MCF 10A (cell line): ENCODE data around the gene ACAP3. TPM values are rescaled to one million over a fixed set of nuclear protein-coding genes. Genes with fewer than 3 reads are reported as not detected.

Experiments
- BruUV-seq: library from RNA; stranded (reverse); fragments of 400-500 nt; replicated peaks from 2 replicates; lab custom pipeline; 2021; lab: Mats Ljungman, UMichigan
- CTCF ChIA-PET: fragments of 300-600 bp; sonication (Branson Sonifier 250); formaldehyde crosslinking; extraction: SDS; loops from one replicate; lab custom pipeline; 2021; ENCODE audit warnings: antibody characterized with exemption, inconsistent platforms; lab: Yijun Ruan, JAX
- POLR2A ChIA-PET: fragments of 300-600, 350-650 bp; sonication (Branson Sonifier 250); formaldehyde crosslinking; extraction: SDS; loops from one replicate; lab custom pipeline; 2020; ENCODE audit warnings: antibody characterized with exemption, inconsistent platforms; lab: Yijun Ruan, JAX
- DNase-seq: peaks from one replicate; pipeline ENCODE4 v3.0.0-alpha.2; 2018; ENCODE audit not compliant: unreplicated experiment
- H3K27ac Mint-ChIP-seq: one replicate; pipeline ENCODE4 v1.8.0; 2022; ENCODE audit warnings: mild to moderate bottlenecking, low read depth, mixed read lengths; ENCODE audit not compliant: unreplicated experiment
- H3K27me3 Mint-ChIP-seq: one replicate; pipeline ENCODE4 v1.8.0; 2022; ENCODE audit warnings: mixed read lengths; ENCODE audit not compliant: insufficient read depth, unreplicated experiment
- H3K36me3 Mint-ChIP-seq: one replicate; pipeline ENCODE4 v1.8.0; 2022; ENCODE audit warnings: mild to moderate bottlenecking, moderate library complexity, mixed read lengths; ENCODE audit not compliant: insufficient read depth, unreplicated experiment
- H3K4me1 Mint-ChIP-seq: one replicate; pipeline ENCODE4 v1.8.0; 2022; ENCODE audit warnings: mixed read lengths; ENCODE audit not compliant: insufficient read depth, unreplicated experiment
- H3K4me3 Mint-ChIP-seq: one replicate; pipeline ENCODE4 v1.8.0; 2022; ENCODE audit warnings: mild to moderate bottlenecking, moderate library complexity, mixed read lengths; ENCODE audit not compliant: unreplicated experiment
- H3K9me3 Mint-ChIP-seq: one replicate; pipeline ENCODE4 v1.8.0; 2022; ENCODE audit warnings: mixed read lengths; ENCODE audit not compliant: unreplicated experiment
- intact Hi-C: fragments of 100-400 bp; cut with micrococcal nuclease; formaldehyde crosslinking; loops from 2 replicates; pipeline ENCODE4 v1.14.1; 2022
- total RNA-seq: library from RNA; stranded (reverse); gene quantifications from 2 replicates; pipeline ENCODE4 v1.2.3, GENCODE V29; 2022
- TF ChIP-seq, protein P1 (sequence below): fragments of 200-600 bp; IDR thresholded peaks from one replicate; pipeline ENCODE4 v1.8.0; 2022; ENCODE audit warnings: antibody characterized with exemption, mild to moderate bottlenecking; ENCODE audit not compliant: unreplicated experiment

The ACAP3 gene
- total RNA-seq, 1 experiment from 2014 or later, result 33.5 TPM

DNA sequence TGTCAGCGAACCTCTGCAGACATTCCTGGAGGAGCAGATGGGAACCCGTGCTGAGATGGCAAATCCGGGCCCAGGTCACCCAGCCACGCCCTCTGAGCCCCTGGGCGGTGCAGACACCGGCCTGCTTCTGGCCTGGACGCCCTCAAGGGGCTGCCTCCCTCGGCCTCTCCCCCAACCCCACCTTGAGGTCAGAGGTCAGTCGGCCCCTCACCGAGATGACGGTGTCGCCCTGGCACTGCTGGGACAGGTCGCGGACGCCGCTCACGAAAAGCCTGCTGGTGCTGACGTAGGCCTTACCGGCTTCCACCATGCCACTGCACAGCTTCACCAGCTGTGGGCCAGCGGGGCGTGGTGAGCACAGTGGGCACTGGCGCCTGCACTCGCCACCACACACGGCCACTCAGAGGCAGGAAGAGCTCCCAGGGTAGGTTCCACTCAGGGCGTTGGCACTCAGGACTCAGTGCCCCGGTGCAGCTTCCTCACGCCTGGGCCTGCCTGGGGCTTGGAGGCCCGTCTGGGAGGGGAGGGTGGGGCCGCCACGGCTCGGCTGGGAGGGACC lies 4.7 kb downstream of the ACAP3 start:
- Mint-ChIP-seq H3K27ac (no peak overlapping the region), H3K36me3 (peaks cover 11% of the 10 kb centered on the region), H3K4me3 (no peak overlapping the region), H3K4me1 (peaks cover 23% of the 10 kb centered on the region), H3K9me3 (no peaks in the 10 kb centered on the region), H3K27me3 (no peaks in the 10 kb centered on the region)
- intact Hi-C loops, result no loop called here
- ChIA-PET CTCF (interaction anchor here (0.7 to 1.0 kb wide), 3 partner anchors 24 to 180 kb away, joined by 3 to 5 read pairs (median 3); no protein-coding TSS in a partner anchor), POLR2A (interaction anchor here (1.5 kb wide), 1 partner anchor 11 kb away, joined by 6 read pairs; no protein-coding TSS in a partner anchor)
- DNase-seq, result no peak
- BruUV-seq, result no TSS peak
- TF ChIP-seq, protein P1, sequence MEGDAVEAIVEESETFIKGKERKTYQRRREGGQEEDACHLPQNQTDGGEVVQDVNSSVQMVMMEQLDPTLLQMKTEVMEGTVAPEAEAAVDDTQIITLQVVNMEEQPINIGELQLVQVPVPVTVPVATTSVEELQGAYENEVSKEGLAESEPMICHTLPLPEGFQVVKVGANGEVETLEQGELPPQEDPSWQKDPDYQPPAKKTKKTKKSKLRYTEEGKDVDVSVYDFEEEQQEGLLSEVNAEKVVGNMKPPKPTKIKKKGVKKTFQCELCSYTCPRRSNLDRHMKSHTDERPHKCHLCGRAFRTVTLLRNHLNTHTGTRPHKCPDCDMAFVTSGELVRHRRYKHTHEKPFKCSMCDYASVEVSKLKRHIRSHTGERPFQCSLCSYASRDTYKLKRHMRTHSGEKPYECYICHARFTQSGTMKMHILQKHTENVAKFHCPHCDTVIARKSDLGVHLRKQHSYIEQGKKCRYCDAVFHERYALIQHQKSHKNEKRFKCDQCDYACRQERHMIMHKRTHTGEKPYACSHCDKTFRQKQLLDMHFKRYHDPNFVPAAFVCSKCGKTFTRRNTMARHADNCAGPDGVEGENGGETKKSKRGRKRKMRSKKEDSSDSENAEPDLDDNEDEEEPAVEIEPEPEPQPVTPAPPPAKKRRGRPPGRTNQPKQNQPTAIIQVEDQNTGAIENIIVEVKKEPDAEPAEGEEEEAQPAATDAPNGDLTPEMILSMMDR, result no peak

DNA sequence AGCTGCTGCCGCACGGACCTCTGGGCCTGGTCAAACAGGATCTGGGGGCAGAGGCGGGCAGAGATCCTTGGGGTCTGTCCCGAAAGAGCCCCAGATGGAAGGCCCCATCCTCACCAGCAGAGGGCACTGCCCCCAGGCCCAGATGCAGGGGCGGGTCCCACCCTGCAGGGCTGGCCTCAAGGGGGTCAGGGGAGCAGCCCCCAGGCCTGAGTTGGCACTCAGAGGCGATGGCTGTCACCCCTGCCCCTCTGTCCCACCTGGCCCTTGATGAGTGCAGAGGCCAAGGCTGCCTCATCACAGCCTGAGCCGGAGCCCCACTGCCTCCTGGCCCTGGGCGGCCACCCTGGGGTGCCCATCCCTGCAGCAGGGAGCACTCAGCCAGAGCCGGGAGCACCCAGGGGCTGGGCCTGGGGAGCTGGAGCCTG lies 5.7 kb downstream of the ACAP3 start:
- POLR2A ChIA-PET, result no interaction called here
- H3K4me3 Mint-ChIP-seq, result no peak overlapping the region
- TF ChIP-seq, protein P1, result peak; percentile 37
- H3K27ac Mint-ChIP-seq, result no peak overlapping the region
- CTCF ChIA-PET, result interaction anchor here (0.6 to 0.7 kb wide), 2 partner anchors 9 to 152 kb away, joined by 3 to 4 read pairs; no protein-coding TSS in a partner anchor
- peaks cover 11% of the 10 kb centered on the region for H3K36me3 Mint-ChIP-seq
- no peak for DNase-seq
- intact Hi-C loops, result no loop called here
- peaks cover 23% of the 10 kb centered on the region for H3K4me1 Mint-ChIP-seq
- H3K9me3 Mint-ChIP-seq, result no peaks in the 10 kb centered on the region
- H3K27me3 Mint-ChIP-seq, result no peaks in the 10 kb centered on the region
- no TSS peak for BruUV-seq

DNA sequence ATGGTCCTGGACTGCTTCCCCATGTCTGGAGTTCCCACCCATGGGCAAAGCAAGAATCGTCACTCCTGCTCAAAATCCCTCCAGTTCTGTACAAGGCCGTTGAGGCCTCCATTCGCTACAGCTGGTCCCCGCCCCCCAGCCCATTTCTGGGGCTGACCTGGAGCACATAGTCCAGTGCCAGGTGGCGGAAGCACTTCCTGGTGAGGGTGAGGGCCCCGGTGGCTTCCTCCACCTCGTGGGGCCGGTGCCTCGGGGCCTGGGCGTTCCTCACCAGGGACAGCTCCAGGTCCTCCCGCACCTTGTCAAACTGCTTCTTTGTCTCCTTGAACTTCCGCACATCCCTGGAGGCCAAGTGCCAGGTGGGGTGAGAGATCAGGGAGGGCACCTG lies 7.4 kb downstream of the ACAP3 start:
- CTCF ChIA-PET, result interaction anchor here (1.0 kb wide), 1 partner anchor 8 kb away, joined by 3 read pairs; no protein-coding TSS in a partner anchor
- peaks cover 11% of the 10 kb centered on the region for H3K4me1 Mint-ChIP-seq
- H3K27me3 Mint-ChIP-seq, result no peaks in the 10 kb centered on the region
- H3K4me3 Mint-ChIP-seq, result no peak overlapping the region
- POLR2A ChIA-PET, result no interaction called here
- H3K36me3 Mint-ChIP-seq, result peaks cover 11% of the 10 kb centered on the region
- DNase-seq, result no peak
- H3K27ac Mint-ChIP-seq, result no peak overlapping the region
- BruUV-seq, result no TSS peak
- TF ChIP-seq, protein P1, result no peak
- no peaks in the 10 kb centered on the region for H3K9me3 Mint-ChIP-seq
- intact Hi-C loops, result no loop called here

DNA sequence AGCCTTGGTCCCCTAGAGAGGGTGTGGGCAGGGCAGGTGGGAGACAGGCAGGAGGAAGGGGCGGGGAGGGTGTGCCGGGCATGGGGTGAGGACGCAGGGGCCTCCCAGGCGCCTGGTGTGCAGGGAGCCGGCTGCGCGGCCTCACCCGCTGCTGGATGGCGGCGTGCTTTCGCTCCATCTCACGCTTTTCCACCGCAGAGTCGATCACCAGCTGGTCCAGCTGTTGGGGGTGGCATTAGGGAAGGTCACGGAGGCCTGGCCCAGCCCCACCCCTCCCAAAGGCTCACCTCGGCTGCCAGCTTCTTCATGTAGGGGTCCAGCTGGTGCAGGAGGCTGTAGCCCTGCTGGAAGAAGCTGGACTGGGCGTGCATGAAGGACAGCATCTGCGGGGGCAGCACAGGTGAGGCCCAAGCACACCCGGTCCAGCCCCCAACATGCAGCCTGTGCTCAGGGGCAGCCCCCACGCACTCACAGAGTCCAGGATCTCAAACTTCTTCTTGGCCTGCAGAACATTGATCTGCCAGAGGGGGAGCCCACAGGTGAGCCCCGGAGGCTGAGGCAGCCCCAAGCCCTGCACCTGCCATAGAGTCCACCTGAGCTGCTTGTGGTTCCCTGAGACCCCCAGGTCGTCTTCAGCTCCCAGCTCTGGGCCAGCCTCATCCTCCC lies 7.9 kb downstream of the ACAP3 start:
- Mint-ChIP-seq H3K27me3 (no peaks in the 10 kb centered on the region), H3K36me3 (peaks cover 9% of the 10 kb centered on the region), H3K9me3 (no peaks in the 10 kb centered on the region), H3K27ac (no peak overlapping the region), H3K4me3 (no peak overlapping the region), H3K4me1 (peaks cover 11% of the 10 kb centered on the region)
- ChIA-PET POLR2A (no interaction called here), CTCF (interaction anchor here (1.0 kb wide), 1 partner anchor 8 kb away, joined by 3 read pairs; no protein-coding TSS in a partner anchor)
- no peak for DNase-seq
- no TSS peak for BruUV-seq
- intact Hi-C loops, result loop anchor here (10.0 kb wide), 1 partner anchor 315 kb away; the partner anchor contains the start of gene PERM1
- TF ChIP-seq, protein P1, result peak; percentile 41
